DND-41 (cell line): Measurements from ENCODE around the gene CDK16.

Experiments
- ATAC-seq: fragments of 200-7000 bp; cut with Tn5 transposase; 3 replicates; pipeline ENCODE4 v1.9.1; 2021; ENCODE audit warnings: low read depth; ENCODE audit not compliant: insufficient read depth
- DNase-seq: peaks from one replicate; pipeline ENCODE4 v3.0.0-alpha.2; 2020
- H2AFZ ChIP-seq: 2 replicates; pipeline ENCODE4 v1.6.0; 2012; ENCODE audit warnings: low read depth, low read length
- H3K27ac ChIP-seq: 2 replicates; pipeline ENCODE4 v1.5.1; 2012; ENCODE audit warnings: low read length, inconsistent platforms
- H3K27me3 ChIP-seq: fragments of 200-600 bp; sonication (generic); 2 replicates; pipeline ENCODE4 v1.6.0; 2012; ENCODE audit warnings: low read length, mild to moderate bottlenecking, inconsistent platforms; ENCODE audit not compliant: insufficient read depth, poor library complexity
- H3K36me3 ChIP-seq: 2 replicates; pipeline ENCODE4 v1.5.1; 2012; ENCODE audit warnings: low read length, inconsistent platforms; ENCODE audit not compliant: insufficient read depth
- H3K4me1 ChIP-seq: 2 replicates; pipeline ENCODE4 v1.5.1; 2012; ENCODE audit warnings: mild to moderate bottlenecking, low read length; ENCODE audit not compliant: insufficient read depth
- H3K4me2 ChIP-seq: 2 replicates; pipeline ENCODE4 v1.6.0; 2012; ENCODE audit warnings: mild to moderate bottlenecking, moderate library complexity, low read length, inconsistent platforms; ENCODE audit not compliant: insufficient read depth
- H3K4me3 ChIP-seq, 2 experiments: fragments of 200-600 bp in 1 of 2; shearing (Covaris generic) in 1 of 2; 2 replicates each; pipeline ENCODE4 v1.5.1; 2012 to 2016; ENCODE audit warnings: inconsistent platforms in 2 of 2, low read length in 2 of 2, mild to moderate bottlenecking in 2 of 2, low read depth in 1 of 2, moderate library complexity in 1 of 2
- H3K79me2 ChIP-seq: 2 replicates; pipeline ENCODE4 v1.6.0; 2012; ENCODE audit warnings: low read length, inconsistent platforms; ENCODE audit not compliant: insufficient read depth
- H3K9ac ChIP-seq: 2 replicates; pipeline ENCODE4 v1.6.0; 2012; ENCODE audit warnings: low read depth, mild to moderate bottlenecking, inconsistent platforms, low read length, moderate library complexity
- H3K9me3 ChIP-seq: 2 replicates; pipeline ENCODE4 v1.5.1; 2012; ENCODE audit warnings: low read length, moderate library complexity, mild to moderate bottlenecking, inconsistent platforms; ENCODE audit not compliant: insufficient read depth, severe bottlenecking
- H4K20me1 ChIP-seq: 2 replicates; pipeline ENCODE4 v1.6.0; 2012; ENCODE audit warnings: low read length; ENCODE audit not compliant: insufficient read depth
- CTCF ChIP-seq: IDR thresholded peaks from 2 replicates; pipeline ENCODE4 v1.5.1; 2012; ENCODE audit warnings: borderline replicate concordance, low read length, moderate library complexity, mild to moderate bottlenecking; ENCODE audit not compliant: poor library complexity, severe bottlenecking; ENCODE audit errors: extremely low read depth
- EZH2 ChIP-seq: IDR thresholded peaks from 3 replicates; pipeline ENCODE4 v1.6.1; 2012; ENCODE audit warnings: borderline replicate concordance, low read depth, mild to moderate bottlenecking, moderate library complexity, low read length, inconsistent platforms; ENCODE audit not compliant: severe bottlenecking

Gene CDK16

GRCh38 chrX:47230136-47230868 is 11.8 kb downstream of the CDK16 start:
- ATAC-seq, result no peak
- no peaks in the 10 kb centered on the region for H3K27me3 ChIP-seq
- peaks cover 43% of the 10 kb centered on the region for H3K36me3 ChIP-seq

DNA sequence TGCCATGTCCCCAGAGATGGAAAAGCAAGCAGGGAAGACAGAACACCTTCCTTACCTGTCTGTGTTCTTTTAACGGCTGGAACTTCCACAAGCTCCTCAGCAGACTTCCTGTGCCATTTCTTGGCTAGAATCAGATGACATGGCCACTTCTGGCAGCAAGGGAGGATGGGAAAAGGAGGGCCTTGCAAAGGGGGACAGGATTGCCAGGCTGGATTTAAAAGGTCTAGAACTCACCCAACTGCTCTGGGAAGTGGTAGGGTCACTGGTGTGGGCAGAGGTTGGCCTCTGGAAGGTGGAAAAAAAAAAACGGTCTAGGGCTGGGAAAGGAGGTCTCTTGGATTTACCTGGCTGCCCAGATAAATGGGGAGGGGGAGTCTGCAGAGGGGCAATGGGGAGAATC is 12.7 kb downstream of the CDK16 start:
- ATAC-seq (no peak), DNase-seq (no peak)
- H3K4me3 ChIP-seq, result no peak overlapping the region
- H3K9me3 ChIP-seq, result no peaks in the 10 kb centered on the region
- H2AFZ ChIP-seq, result no peak overlapping the region
- no peak overlapping the region for H3K4me2 ChIP-seq
- TF ChIP-seq EZH2 (no peak), CTCF (no peak)
- H3K36me3 ChIP-seq, result peaks cover 41% of the 10 kb centered on the region
- H3K4me1 ChIP-seq, result peaks cover 34% of the 10 kb centered on the region
- H4K20me1 ChIP-seq, result peaks cover 5% of the 10 kb centered on the region; the same call in 1 of the 2 replicates
- no peak overlapping the region for H3K27ac ChIP-seq
- H3K9ac ChIP-seq, result no peak overlapping the region
- H3K27me3 ChIP-seq, result no peaks in the 10 kb centered on the region
- peaks cover 28% of the 10 kb centered on the region for H3K79me2 ChIP-seq

More at GRCh38 chrX:47230136-47230868, 11.8 kb downstream of the CDK16 start:
- Histone ChIP-seq H4K20me1 (peaks cover 2% of the 10 kb centered on the region; the same call in 1 of the 2 replicates), H3K4me1 (peaks cover 26% of the 10 kb centered on the region), H3K4me3 (no peak overlapping the region), H3K4me2 (no peak overlapping the region), H3K9me3 (no peaks in the 10 kb centered on the region), H2AFZ (no peak overlapping the region), H3K79me2 (peaks cover 20% of the 10 kb centered on the region), H3K27ac (no peak overlapping the region), H3K9ac (no peak overlapping the region)
- no peak for TF ChIP-seq CTCF
- no peak for TF ChIP-seq EZH2
- no peak for DNase-seq

DNA sequence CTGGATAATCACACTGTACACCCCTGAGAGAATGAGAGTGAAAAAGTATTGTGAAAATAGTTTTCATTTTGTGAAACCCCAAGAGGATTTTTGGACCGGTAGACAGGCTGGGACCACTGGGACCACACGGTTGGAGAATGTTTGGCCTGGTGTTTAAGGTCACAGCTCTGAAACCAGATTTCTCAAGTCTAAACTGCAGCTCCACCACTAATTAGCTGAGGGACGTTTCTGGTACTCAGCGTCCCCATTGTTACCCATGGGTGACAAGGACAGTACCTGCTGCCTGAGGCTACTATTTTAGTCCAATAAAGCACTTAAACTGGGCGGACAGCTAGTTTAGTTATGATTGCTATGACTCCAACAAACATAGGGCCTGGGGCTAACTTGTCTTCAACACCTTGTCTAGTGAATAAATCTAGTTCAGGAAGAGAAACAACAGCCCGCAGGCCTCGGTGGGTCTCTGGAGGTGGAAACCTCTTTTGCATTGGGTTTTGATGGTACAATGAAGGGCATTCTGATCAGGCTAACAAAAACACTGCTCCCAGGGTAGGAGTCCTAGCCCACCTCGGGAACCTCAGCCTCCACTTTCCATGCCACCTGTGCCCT is 13.8 kb downstream of the CDK16 start:
- H3K4me2 ChIP-seq, result peak overlapping the region; percentile 78
- peaks cover 36% of the 10 kb centered on the region for H3K4me1 ChIP-seq
- ATAC-seq (no peak), DNase-seq (no peak)
- no peaks in the 10 kb centered on the region for H3K27me3 ChIP-seq
- peak overlapping the region; percentile 43 to 76; a peak in 3 of 4 replicates for H3K4me3 ChIP-seq
- TF ChIP-seq CTCF, result no peak
- TF ChIP-seq EZH2, result no peak
- peaks cover 40% of the 10 kb centered on the region for H3K79me2 ChIP-seq
- H3K9me3 ChIP-seq, result no peaks in the 10 kb centered on the region
- H3K36me3 ChIP-seq, result peaks cover 29% of the 10 kb centered on the region
- H2AFZ ChIP-seq, result peak overlapping the region; percentile 82
- peak overlapping the region; percentile 88 for H3K9ac ChIP-seq
- peaks cover 9% of the 10 kb centered on the region; the same call in 1 of the 2 replicates for H4K20me1 ChIP-seq
- H3K27ac ChIP-seq, result peak overlapping the region; percentile 98
